GM10847 (cell line): Measurements from ENCODE around the gene LRRC15.

Experiments
- POLR2A ChIP-seq: IDR thresholded peaks from 2 replicates; pipeline ENCODE4 v1.6.1; 2011; ENCODE audit not compliant: insufficient read length; ENCODE audit errors: extremely low read depth

The LRRC15 gene

DNA sequence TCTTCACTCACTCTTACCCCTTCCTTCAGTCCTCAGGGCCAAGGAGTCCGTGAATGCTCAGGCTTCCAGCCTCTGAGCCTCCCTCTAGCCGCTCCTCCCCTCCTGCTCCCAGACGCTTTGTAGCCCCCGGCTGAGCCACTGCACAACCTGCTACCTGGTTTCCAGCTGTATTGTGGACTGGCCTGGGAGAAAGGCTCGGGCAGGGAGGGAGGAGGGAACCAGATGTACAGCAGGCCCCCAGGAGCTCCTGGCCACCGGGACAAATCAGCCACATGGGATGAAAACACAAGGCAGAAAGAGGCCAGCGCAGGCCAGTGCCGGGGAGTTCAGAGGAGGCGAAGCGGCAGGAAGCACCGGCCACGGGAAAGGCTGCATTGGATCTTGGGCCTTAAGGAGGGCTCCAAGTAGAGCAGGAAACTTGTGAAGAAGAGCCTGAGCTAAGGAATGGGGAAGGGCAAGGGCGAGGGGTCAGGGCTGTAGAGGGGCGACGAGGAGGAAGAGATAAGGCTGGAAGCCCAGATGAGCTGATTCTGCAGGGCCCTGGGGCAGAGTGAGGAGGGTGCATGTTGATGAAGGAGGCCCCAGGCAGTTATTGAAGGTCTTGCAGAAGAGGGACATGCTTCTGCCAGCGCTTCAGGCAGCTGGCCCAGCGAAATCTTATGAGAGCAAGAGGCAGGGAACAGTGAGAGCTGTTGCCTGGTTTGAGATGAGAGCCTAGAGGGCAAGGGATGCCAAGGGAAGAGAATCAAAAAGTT is 32.8 kb downstream of the LRRC15 start:
- TF ChIP-seq POLR2A = no peak

DNA sequence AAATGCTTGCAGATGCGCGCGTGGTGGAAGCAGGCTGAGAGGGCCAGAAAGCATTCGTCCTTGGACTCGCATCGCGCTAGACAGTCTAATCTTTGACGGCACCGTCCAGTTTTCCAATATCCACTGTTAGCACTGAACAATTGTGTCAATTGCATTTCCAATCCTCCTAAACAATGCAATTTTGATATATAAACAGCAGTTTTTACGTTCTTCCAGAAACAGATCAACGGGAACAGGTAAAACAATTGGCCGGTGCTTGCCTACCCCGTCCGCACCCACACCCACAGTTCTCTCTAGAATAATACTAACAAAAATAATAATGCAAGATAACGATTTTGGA is 35.6 kb downstream of the LRRC15 start:
- TF ChIP-seq POLR2A = no peak

DNA sequence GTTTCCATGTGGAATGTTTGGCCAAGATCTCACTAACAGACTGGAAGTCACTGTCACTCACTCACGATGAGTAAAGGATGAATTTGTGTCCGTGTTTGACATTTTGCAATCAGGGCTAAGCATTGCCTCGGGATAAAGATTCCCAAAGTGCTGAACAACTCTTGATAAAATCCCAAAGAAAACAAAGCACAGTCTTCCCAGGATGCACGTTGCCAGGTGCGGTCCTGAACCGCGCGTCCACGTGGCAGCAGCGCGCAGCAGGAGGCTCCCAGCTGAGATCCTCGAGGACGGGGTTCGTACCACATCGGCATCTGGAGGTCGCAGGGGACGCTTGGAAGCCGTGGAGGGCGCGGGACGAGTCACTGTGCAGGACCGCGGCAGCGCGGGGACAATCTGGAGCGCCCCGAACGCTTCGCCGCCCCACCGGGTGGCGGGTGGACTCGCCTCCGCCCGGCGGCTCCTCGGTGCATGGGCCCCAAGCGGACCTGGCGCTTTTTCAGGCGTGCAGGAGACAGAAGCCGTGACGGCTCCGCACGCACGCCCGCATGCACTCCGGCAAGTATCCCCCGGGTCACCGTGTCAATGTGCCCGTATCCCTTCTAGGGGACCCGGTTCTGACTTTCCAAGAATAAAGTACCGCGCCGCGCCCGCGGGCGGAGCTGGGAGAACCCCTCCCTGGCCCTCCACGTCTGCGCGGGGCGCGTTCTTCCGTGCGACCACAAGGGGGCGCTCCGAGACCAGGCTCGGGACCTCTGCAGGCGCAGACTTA is 36.1 kb downstream of the LRRC15 start:
- TF ChIP-seq POLR2A = no peak

DNA sequence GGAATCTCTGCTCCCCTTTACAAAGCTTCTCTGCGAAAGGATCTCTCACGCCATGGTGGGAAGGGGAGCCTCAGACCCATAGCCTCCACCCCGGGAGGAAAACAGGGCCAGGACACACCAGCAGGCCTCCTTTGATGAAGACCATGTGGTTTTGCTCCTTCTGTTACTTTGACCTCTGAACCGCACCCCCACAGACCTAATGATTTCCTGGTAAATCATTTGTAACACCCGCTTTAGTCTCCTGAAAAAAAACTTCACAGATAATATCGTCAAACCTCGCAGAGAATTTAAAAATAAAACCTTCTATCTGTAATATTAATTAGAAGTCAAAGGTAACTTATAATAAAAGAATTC is 36.7 kb downstream of the LRRC15 start:
- no peak for TF ChIP-seq POLR2A

DNA sequence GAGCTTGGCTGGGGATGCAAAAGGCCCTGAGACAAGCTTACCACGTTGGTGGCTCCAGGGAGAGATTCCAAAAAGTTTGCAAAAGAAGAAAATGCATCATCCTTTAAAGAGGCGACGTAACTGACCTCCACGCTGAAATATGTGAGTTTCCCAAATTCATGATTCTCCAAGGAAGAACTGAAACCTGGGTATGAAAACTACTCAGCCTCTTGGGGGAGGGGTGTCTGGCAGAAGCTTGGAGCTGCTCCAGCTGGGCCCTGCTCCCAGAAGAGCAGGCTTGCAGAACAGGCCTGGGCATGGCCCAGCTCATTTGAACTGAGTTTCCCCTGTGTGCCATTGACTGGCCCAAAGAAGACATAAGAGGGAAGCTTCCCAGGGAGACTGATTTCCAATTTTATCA is 39.0 kb downstream of the LRRC15 start:
- TF ChIP-seq POLR2A = no peak

DNA sequence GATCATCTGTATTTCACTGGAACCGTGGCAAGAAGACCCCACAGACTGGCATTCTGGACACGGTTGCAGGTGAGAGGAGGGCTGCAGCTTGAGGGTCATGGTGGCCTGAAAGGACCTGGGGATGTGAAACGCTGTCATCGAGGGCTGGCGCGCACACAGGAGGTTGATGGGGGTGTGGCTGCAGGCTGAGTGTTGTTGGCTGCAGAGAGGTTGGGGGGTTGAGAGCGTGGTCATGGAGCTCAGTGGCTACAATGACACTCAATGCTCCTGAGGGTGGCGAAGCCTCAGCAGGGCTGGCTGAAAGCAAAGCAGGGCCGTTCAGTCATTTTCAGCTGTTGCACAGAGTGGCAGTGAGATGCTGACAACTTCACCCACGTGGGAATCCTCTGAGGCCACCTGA is 39.4 kb downstream of the LRRC15 start:
- TF ChIP-seq POLR2A = no peak

DNA sequence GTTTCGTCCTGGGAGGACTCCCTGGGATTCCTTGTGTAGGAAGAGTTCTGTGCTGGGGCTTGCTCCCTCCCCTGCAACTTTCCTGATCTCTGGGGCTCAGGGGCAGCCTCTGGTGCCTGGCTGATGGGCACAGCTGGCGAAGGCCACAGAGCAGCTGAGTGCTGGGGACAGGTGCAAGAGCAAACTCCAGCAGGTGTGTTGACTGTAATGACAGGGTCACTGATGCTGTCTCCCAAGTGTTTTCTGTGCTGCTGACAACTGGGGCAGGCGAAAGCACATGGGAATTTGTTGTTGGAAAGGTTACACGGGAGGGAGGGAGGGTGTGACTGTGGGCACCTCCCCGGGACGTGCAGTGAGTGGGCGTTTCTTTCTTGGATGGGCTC is 40.0 kb downstream of the LRRC15 start:
- TF ChIP-seq POLR2A = no peak

DNA sequence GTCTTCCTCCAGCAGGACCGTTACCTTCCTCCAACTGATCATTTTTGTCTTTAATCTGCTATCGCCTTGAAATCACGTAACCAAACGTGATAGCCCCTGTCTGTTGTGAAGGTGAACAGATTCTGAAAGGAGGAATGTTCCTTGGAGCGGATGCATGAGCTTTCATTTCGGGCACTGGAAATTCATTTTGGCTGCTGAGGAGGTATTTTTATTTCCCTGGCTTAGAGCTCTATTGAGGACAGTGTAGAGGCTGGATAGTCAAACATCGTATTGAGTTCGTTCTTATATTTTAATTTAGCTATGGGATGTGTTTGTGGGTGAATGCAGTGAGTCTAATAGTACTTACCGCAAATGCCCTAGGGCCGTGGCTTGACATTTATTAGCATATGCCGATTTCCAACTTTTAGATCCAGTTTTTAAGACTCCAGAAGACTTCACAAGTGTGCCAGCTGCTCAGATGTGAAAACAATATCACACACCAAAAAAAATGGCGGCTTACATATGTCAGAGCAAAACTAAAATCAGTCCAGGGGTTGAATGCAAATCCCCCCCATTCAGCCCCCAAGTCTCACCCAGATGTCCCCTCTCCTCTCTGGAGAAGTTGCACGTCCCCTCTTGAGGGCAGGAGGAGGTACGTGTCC is 40.5 kb downstream of the LRRC15 start:
- TF ChIP-seq POLR2A = no peak

DNA sequence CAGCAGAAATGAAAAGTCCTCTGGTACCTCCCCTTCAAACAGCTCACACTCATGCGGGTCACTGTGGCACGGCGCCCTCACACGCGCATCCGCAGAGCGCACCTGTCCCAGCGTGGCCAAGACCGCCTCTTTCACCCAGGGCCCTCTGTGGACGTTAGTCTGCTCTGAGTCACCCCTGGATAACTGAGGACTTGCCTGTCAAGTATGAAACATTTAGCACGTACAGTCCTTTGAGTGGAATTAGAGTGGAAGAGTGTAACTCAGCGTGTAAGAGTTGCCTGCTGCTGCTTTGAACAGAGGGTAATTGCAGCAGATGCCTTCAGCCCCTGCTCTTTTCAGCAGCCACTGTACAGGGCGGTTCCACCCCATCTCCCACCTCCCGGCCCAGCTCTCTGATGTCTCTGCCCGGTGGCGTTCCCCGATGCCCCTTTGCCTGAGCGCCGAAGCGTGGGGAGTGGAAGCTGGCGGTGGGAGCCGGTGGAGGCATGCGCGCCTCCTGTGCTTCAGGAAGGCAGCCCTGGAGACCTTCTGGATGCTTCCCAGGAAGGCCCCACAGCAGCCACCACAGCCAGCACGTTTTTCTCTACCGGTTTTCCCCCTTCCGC is 41.4 kb downstream of the LRRC15 start:
- TF ChIP-seq POLR2A = no peak

DNA sequence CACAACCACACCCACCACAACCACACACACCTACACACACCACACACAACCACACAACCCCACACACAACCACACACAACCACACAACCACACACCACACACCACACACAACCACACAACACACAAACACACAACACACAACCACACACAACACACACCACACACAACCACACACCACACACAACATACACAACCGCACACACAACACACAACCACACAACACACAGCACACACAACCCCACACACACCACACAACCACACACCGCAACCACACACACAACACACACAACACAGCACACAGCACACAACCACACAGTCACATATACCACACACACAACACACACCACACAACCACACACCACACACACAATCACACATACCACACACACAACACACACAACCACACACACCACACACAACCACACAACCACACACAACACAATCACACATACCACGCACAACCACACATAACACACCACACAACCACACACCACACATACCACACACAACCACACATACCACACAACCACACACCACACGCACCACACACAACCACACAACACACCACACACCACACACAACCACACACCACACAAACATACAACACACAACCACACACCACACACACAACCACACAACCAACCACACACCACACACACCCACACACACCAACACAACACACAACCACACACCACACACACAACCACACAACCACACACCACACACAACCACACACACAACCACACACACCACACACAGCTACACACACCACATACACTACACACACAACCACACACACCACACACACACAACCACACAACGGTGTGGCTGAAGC is 42.1 kb downstream of the LRRC15 start:
- no peak for TF ChIP-seq POLR2A

DNA sequence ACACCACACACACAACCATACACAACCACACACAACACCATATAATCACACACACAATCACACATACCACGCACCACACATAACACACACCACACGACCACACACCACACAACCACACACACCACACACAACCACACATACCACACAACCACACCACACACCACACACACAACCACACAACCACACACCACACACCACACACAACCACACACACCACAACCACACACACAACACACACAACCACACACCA is 42.6 kb downstream of the LRRC15 start:
- TF ChIP-seq POLR2A = no peak

DNA sequence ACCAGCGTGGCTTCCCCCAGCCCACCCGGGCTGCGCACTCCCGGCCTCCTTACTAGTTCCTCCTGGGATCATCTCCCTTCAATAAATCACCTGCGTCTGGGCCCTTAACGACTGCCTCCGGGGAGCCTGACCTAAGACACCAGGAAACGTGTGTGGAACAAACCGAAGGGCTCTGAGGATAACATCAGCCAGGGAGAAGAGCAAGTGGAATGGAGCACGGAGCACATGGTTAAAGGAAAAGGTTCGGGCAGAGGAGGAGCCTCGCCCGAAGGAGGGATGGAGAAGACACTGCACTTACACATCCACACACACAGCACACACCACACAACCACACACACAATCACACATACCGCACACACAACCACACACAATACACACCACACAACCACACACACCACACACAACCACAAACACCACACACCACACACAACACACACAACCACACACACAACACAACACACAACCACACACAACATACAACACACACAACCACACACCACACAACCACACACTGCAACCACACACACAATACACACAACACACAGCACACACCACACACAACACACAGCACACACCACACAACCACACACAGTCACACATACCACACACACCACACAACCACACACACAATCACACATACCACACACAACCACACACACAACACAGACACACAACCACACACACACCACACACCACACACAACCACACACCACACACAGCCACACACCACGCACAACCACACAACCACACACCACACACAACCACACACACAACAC is 43.2 kb downstream of the LRRC15 start:
- TF ChIP-seq POLR2A = no peak

DNA sequence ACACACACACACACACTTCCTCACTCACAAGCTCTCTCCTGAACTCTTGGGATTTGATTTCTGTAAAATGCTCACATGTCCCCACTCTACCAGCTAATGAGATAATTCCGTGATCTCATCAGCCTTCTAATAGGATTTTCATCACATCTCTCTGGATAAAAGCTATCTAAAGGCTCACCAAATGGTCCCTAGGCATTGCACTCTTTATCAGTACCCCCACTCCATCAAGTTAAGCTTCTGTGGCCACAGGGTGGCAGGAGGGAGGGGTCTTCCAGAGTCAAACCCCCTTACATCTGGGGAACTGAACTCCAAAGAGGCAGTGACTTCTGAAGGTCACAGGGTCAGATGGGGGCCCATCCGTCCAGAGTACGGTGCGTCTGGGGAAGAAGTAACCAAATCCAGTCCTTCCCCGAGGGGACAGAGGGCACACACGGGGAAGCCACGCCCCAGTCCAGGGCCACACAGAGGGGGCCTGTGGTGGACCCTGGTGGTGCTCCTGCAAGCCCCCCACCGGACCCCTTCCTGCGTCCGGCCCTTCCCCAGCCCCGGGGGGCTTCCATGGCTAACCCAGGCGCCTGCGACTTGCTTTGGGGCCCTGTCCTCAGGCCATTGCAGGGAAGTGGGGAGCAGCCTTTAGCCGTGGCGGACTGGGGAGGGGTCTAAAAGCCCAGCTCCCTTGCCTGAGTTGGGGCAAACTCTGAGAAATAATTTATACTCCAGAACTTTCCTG is 44.0 kb downstream of the LRRC15 start:
- TF ChIP-seq POLR2A = no peak

DNA sequence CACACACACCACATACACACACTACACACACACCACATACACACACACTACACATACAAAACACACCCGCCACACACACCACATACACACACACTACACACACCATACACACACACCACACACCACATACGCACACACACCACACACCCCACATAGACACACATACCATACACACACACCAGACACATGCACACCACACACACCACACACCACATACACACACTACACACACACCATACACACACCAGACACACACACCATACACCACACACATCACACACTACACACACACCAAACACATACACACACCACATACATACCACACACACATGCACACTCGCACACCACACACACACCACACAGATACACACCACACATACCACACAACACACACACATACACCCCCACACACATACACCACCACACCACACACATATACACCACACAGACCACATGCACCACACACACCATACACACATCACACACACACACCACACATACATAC is 44.7 kb downstream of the LRRC15 start:
- no peak for TF ChIP-seq POLR2A
